Endothelial cell of umbilical vein (primary cell): Measurements from ENCODE around the gene TSPAN18. TPM values are rescaled to one million over a fixed set of nuclear protein-coding genes. Genes with fewer than 3 reads are reported as not detected.
A peak's percentile ranks its signal among the peaks of the same experiment; 100 is the strongest.

ENCODE experiments used
- BruUV-seq: library from RNA; stranded (reverse); fragments of 400-500 nt; replicated peaks from 2 replicates; lab custom pipeline; 2021; lab: Mats Ljungman, UMichigan
- CTCF ChIA-PET: fragments of 300-600, 350-600 bp; sonication (Branson Sonifier 250); formaldehyde crosslinking; loops from one replicate; lab custom pipeline; 2021; ENCODE audit warnings: antibody characterized with exemption, inconsistent platforms; lab: Charles Lee
- POLR2A ChIA-PET: fragments of 300-600, 350-600 bp; sonication (Branson Sonifier 250); formaldehyde crosslinking; loops from one replicate; lab custom pipeline; 2021; ENCODE audit warnings: antibody characterized with exemption, inconsistent platforms; lab: Charles Lee
- DNase-seq: peaks from one replicate; pipeline ENCODE4 v3.0.0-alpha.2; 2011; ENCODE audit warnings: low read depth, low spot score
- FAIRE-seq: peaks from 2 replicates; lab custom pipeline; 2011; peaks lifted over from hg19 to GRCh38; lab: Jason Lieb, UNC
- H2AFZ ChIP-seq: 2 replicates; pipeline ENCODE4 v1.6.0; 2012; ENCODE audit warnings: low read depth, low read length, control low read depth, inconsistent platforms
- H3K27ac ChIP-seq: 2 replicates; pipeline ENCODE4 v1.5.1; 2011; ENCODE audit warnings: low read depth, mild to moderate bottlenecking, control low read depth, low read length, moderate library complexity; ENCODE audit not compliant: insufficient read depth
- H3K27me3 ChIP-seq, 2 experiments: 2 replicates each; pipeline versions ENCODE4 v1.6.0 to v1.6.1; 2011; ENCODE audit warnings: low read length in 2 of 2, mixed read lengths in 1 of 2; ENCODE audit not compliant: control insufficient read depth in 2 of 2, insufficient read depth in 2 of 2
- H3K36me3 ChIP-seq, 2 experiments: 2 replicates in 1 of 2; 3 replicates in 1 of 2; pipeline ENCODE4 v1.5.1; 2011; ENCODE audit warnings: low read length in 2 of 2, mild to moderate bottlenecking in 1 of 2, moderate library complexity in 1 of 2; ENCODE audit not compliant: control insufficient read depth in 2 of 2, insufficient read depth in 2 of 2; ENCODE audit errors: extremely low read depth in 1 of 2
- H3K4me1 ChIP-seq: 3 replicates; pipeline ENCODE4 v1.5.1; 2011; ENCODE audit warnings: mild to moderate bottlenecking, low read length; ENCODE audit not compliant: control insufficient read depth, insufficient read depth; ENCODE audit errors: extremely low read depth
- H3K4me2 ChIP-seq: 2 replicates; pipeline ENCODE4 v1.6.1; 2011; ENCODE audit warnings: low read length, control low read depth, mixed read lengths; ENCODE audit not compliant: insufficient read depth
- H3K4me3 ChIP-seq, 3 experiments: fragments of 200-600 bp in 1 of 3; sonication (generic), shearing (Covaris generic) in 1 of 3; replicated peaks in 1 of 3; 2 replicates each; pipeline ENCODE4 v1.5.1; 2011 to 2016; ENCODE audit warnings: control low read depth in 3 of 3, low read length in 3 of 3, mild to moderate bottlenecking in 2 of 3, inconsistent platforms in 1 of 3, low read depth in 1 of 3, moderate library complexity in 1 of 3; ENCODE audit not compliant: insufficient read depth in 1 of 3
- H3K79me2 ChIP-seq: 2 replicates; pipeline ENCODE4 v1.6.0; 2012; ENCODE audit warnings: low read length, inconsistent platforms; ENCODE audit not compliant: control insufficient read depth, insufficient read depth
- H3K9ac ChIP-seq: replicated peaks from 2 replicates; pipeline ENCODE3; 2011; ENCODE audit warnings: low read length, control low read depth; ENCODE audit not compliant: insufficient read depth; ENCODE audit errors: extremely low read depth
- H3K9me1 ChIP-seq: replicated peaks from 3 replicates; pipeline ENCODE4 v1.6.0; 2011; ENCODE audit warnings: mild to moderate bottlenecking, low read length; ENCODE audit not compliant: control insufficient read depth, insufficient read depth; ENCODE audit errors: extremely low read depth
- H3K9me3 ChIP-seq: replicated peaks from 2 replicates; pipeline ENCODE4 v1.5.1; 2012; ENCODE audit warnings: low read length, inconsistent platforms; ENCODE audit not compliant: control insufficient read depth, insufficient read depth
- H4K20me1 ChIP-seq: replicated peaks from 2 replicates; pipeline ENCODE3; 2011; ENCODE audit warnings: mild to moderate bottlenecking, low read length; ENCODE audit not compliant: control insufficient read depth, insufficient read depth; ENCODE audit errors: extremely low read depth
- EZH2 ChIP-seq: IDR thresholded peaks from 2 replicates; pipeline ENCODE4 v1.6.1; 2012; ENCODE audit warnings: borderline replicate concordance, low read depth, mild to moderate bottlenecking, moderate library complexity, low read length, inconsistent platforms; ENCODE audit not compliant: severe bottlenecking
- FOS ChIP-seq: IDR thresholded peaks from 2 replicates; pipeline ENCODE4 v1.6.1; 2011; ENCODE audit warnings: mild to moderate bottlenecking, low read length, moderate library complexity, borderline replicate concordance; ENCODE audit not compliant: insufficient read depth
- GATA2 ChIP-seq: IDR thresholded peaks from 2 replicates; pipeline ENCODE4 v1.7.0; 2011; ENCODE audit warnings: low read depth, mild to moderate bottlenecking, moderate library complexity, mixed read lengths, low read length; ENCODE audit not compliant: insufficient read length, insufficient read depth
- JUN ChIP-seq: IDR thresholded peaks from 2 replicates; pipeline ENCODE4 v1.6.1; 2011; ENCODE audit warnings: borderline replicate concordance, low read depth; ENCODE audit not compliant: insufficient read length, insufficient read depth
- MYC ChIP-seq: IDR thresholded peaks from one replicate; pipeline ENCODE4 v1.6.1; 2011; ENCODE audit warnings: mild to moderate bottlenecking, low read depth, low read length
- POLR2A ChIP-seq: IDR thresholded peaks from 2 replicates; pipeline ENCODE4 v1.6.1; 2012; ENCODE audit warnings: low read depth, mild to moderate bottlenecking, control low read depth, low read length
- POLR2AphosphoS5 ChIP-seq: IDR thresholded peaks from 2 replicates; pipeline ENCODE4 v1.6.1; 2012; ENCODE audit warnings: low read depth, mild to moderate bottlenecking, control low read depth, low read length, moderate library complexity; ENCODE audit not compliant: insufficient read depth
- dilution Hi-C: fragments of 300-500 bp; cut with MboI; formaldehyde crosslinking; loops from one replicate; pipeline ENCODE4 v1.15.0; 2019; ENCODE audit warnings: low sequenced_read_pairs; ENCODE audit not compliant: extremely low pct_ligation_motif_present
- intact Hi-C: fragments of 100-400 bp; cut with micrococcal nuclease; formaldehyde crosslinking; loops from one replicate; pipeline ENCODE4 v1.10.0; 2022
- polyA plus RNA-seq, 4 experiments: library from polyadenylated mRNA; depleted of rRNA in 3 of 4; stranded (reverse) in 3 of 4; unstranded in 1 of 4; fragments of >200 nt; gene quantifications; 2 replicates each; pipeline versions ENCODE4 v1.2.1 to v1.2.3, GENCODE V29; 2011 to 2012; ENCODE audit warnings: missing spikeins in 1 of 4
- total RNA-seq: library from RNA; stranded (reverse); gene quantifications from 2 replicates; pipeline ENCODE4 v1.2.3, GENCODE V29; 2021
- TF ChIP-seq, protein P1 (sequence below): IDR thresholded peaks from 2 replicates; pipeline ENCODE4 v1.6.1; 2011; ENCODE audit not compliant: insufficient read depth, insufficient read length
- TF ChIP-seq, protein P2 (sequence below), 2 donors: IDR thresholded peaks; 1 replicate in 1 of 2; 2 replicates in 1 of 2; pipeline ENCODE4 v1.5.1; 2011; ENCODE audit warnings: low read length in 2 of 2, mild to moderate bottlenecking in 2 of 2, moderate library complexity in 2 of 2, control low read depth in 1 of 2, inconsistent platforms in 1 of 2, low read depth in 1 of 2; ENCODE audit not compliant: insufficient read depth in 1 of 2; ENCODE audit errors: extremely low read depth in 1 of 2

Gene TSPAN18
- total and polyA plus RNA-seq, 2 donors (not counting 3 experiments of a cell fraction or from before 2014, with no cell fraction given), result 32.2 to 118 TPM

DNA sequence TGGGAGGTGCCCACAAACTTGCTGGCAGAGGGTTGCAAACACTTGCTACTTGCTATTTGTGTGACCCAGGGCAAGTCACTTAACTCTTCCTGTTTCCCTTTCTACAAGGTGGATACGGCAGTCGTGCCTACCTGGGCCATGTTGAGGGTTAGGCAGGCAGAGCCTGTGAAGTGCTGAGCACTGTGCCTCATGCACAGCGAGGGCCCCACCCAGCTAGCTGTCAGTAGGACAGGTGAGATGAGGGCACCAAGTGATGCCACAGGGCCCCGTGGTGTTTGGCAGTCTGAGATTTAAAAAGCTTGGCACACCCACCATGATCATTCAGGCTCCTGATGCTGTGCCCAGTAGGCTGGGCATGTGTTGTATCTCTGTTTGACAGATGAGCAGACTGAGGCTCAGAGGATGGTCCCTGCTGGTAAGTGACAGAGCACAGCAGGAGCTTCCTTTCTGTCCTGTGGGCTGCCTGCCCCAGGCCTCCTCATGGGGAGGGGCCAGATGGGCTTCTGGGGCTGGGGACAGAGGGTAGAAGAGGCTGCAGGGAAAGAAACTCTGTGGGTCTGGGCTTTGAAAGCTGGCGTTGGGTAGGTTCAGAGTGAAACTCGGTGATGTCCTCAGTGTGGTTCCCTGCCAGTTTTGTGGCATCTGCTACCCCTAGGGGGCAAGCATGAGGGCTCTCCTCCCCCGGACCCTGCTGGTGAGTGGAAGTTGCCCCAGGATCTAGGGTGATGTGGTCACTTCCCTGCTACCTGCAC lies 59.3 kb downstream of the TSPAN18 start:
- intact Hi-C loops, result loop anchor here (5.0 kb wide), 1 partner anchor 76 kb away; no protein-coding TSS in a partner anchor
- POLR2A ChIA-PET, result no interaction called here
- FAIRE-seq, result no peak

DNA sequence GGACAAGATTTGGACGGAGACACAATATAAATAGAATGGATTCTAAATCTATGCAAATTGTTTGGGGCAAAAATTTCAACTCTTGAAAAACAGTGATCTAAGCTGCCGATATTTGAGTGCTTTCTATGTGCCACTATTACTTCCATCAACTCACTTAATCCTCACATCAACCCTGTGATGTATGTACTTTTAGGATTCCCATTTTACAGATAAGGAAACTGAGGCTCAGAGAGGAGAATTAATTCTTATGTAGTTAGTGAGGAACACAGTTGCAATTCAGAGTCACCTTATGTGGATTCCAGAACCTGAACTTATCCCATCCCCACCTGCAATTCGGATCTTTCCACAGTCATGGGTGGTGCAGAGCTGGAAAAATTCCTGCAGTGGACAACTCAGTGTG lies 60.3 kb downstream of the TSPAN18 start:
- H3K4me3 ChIP-seq, result no peak overlapping the region
- H2AFZ ChIP-seq, result no peak overlapping the region
- TF ChIP-seq, protein P1, sequence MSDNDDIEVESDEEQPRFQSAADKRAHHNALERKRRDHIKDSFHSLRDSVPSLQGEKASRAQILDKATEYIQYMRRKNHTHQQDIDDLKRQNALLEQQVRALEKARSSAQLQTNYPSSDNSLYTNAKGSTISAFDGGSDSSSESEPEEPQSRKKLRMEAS, result no peak
- TF ChIP-seq JUN (no peak), FOS (no peak), EZH2 (no peak), POLR2AphosphoS5 (no peak), GATA2 (no peak), MYC (no peak), POLR2A (no peak)
- TF ChIP-seq, protein P2, sequence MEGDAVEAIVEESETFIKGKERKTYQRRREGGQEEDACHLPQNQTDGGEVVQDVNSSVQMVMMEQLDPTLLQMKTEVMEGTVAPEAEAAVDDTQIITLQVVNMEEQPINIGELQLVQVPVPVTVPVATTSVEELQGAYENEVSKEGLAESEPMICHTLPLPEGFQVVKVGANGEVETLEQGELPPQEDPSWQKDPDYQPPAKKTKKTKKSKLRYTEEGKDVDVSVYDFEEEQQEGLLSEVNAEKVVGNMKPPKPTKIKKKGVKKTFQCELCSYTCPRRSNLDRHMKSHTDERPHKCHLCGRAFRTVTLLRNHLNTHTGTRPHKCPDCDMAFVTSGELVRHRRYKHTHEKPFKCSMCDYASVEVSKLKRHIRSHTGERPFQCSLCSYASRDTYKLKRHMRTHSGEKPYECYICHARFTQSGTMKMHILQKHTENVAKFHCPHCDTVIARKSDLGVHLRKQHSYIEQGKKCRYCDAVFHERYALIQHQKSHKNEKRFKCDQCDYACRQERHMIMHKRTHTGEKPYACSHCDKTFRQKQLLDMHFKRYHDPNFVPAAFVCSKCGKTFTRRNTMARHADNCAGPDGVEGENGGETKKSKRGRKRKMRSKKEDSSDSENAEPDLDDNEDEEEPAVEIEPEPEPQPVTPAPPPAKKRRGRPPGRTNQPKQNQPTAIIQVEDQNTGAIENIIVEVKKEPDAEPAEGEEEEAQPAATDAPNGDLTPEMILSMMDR (IDR thresholded peaks at IDR 0.05; ENCODE audit: extremely low read depth in 1 of 2, insufficient read depth in 1 of 2, low read depth in 1 of 2, low read length in 2 of 2), result no peak
- no peaks in the 10 kb centered on the region for H3K9me1 ChIP-seq
- H3K9me3 ChIP-seq, result no peaks in the 10 kb centered on the region
- H3K4me1 ChIP-seq, result peaks cover 15% of the 10 kb centered on the region
- no peak overlapping the region for H3K9ac ChIP-seq
- FAIRE-seq (no peak), DNase-seq (no peak)
- CTCF ChIA-PET, result interaction anchor here (0.7 to 2.1 kb wide), 2 partner anchors 12 to 163 kb away, joined by 6 read pairs; no protein-coding TSS in a partner anchor
- POLR2A ChIA-PET, result no interaction called here
- no peaks in the 10 kb centered on the region for H3K79me2 ChIP-seq
- no peaks in the 10 kb centered on the region for H3K27me3 ChIP-seq
- BruUV-seq, result no TSS peak
- no peaks in the 10 kb centered on the region for H3K36me3 ChIP-seq
- intact Hi-C loops (loop anchor here (5.0 kb wide), 1 partner anchor 75 kb away; no protein-coding TSS in a partner anchor), dilution Hi-C loops (no loop called here)
- H4K20me1 ChIP-seq, result no peaks in the 10 kb centered on the region
- H3K4me2 ChIP-seq, result no peak overlapping the region
- no peak overlapping the region for H3K27ac ChIP-seq

More for the DNA sequence above, 59.3 kb downstream of the TSPAN18 start:
- TF ChIP-seq, protein P2 (IDR thresholded peaks at IDR 0.05; ENCODE audit: extremely low read depth in 1 of 2, insufficient read depth in 1 of 2, low read depth in 1 of 2, low read length in 2 of 2), result peak; percentile 6 to 44
- no peak for TF ChIP-seq POLR2A
- no peak overlapping the region for H3K27ac ChIP-seq
- no peak overlapping the region for H3K4me3 ChIP-seq
- CTCF ChIA-PET, result interaction anchor here (0.7 to 2.1 kb wide), 5 partner anchors 8 to 162 kb away, joined by 3 to 6 read pairs (median 4); no protein-coding TSS in a partner anchor
- no peaks in the 10 kb centered on the region for H3K9me1 ChIP-seq
- BruUV-seq, result no TSS peak
- H3K79me2 ChIP-seq, result no peaks in the 10 kb centered on the region
- no peak overlapping the region for H3K9ac ChIP-seq
- H3K9me3 ChIP-seq, result no peaks in the 10 kb centered on the region
- H3K27me3 ChIP-seq, result no peaks in the 10 kb centered on the region
- H3K36me3 ChIP-seq, result no peaks in the 10 kb centered on the region
- H3K4me1 ChIP-seq, result peaks cover 15% of the 10 kb centered on the region
- no peak for DNase-seq
- dilution Hi-C loops, result no loop called here
- H3K4me2 ChIP-seq, result no peak overlapping the region
- no peaks in the 10 kb centered on the region for H4K20me1 ChIP-seq
- H2AFZ ChIP-seq, result no peak overlapping the region
